ENCODE results near the gene GAB3.
"Not testable (repeated sequence)": the region's sequence is repeated elsewhere in the genome, so short reads cannot be mapped to it uniquely, and the experiment has no call there.

- not testable (repeated sequence) for TF ChIP-seq TAF1, POLR2AphosphoS5 (IDR thresholded peaks at IDR 0.05; ENCODE audit: low read depth, low read length)
Measured at GRCh38 chrX:154645745-154646378, 105.0 kb downstream of the GAB3 start.

Data from GM12891 (cell line).